Upper lobe of right lung (tissue), 1 donor: ENCODE measurements around the gene MCM5. TPM values are rescaled to one million over a fixed set of nuclear protein-coding genes. Genes with fewer than 3 reads are reported as not detected.
A peak's percentile ranks its signal among the peaks of the same experiment; 100 is the strongest.
"Not testable (repeated sequence)": the region's sequence is repeated elsewhere in the genome, so short reads cannot be mapped to it uniquely, and the experiment has no call there.

ENCODE experiments used
- ATAC-seq: fragments of 200-7000 bp; cut with Tn5 transposase; one replicate; pipeline ENCODE4 v1.9.1; 2020; ENCODE audit warnings: mild to moderate bottlenecking, moderate library complexity
- DNase-seq: peaks from one replicate; pipeline ENCODE4 v3.0.0-alpha.2; 2020
- H3K27ac ChIP-seq: fragments of 200-600 bp; one replicate; pipeline ENCODE4 v1.8.0; 2022
- H3K27me3 ChIP-seq: fragments of 200-600 bp; one replicate; pipeline ENCODE4 v1.8.0; 2022; ENCODE audit warnings: mild to moderate bottlenecking
- H3K36me3 ChIP-seq: fragments of 200-600 bp; one replicate; pipeline ENCODE4 v1.8.0; 2022
- H3K4me1 ChIP-seq: fragments of 200-600 bp; one replicate; pipeline ENCODE4 v1.8.0; 2022
- H3K4me3 ChIP-seq: fragments of 200-600 bp; one replicate; pipeline ENCODE4 v1.8.0; 2022; ENCODE audit warnings: mild to moderate bottlenecking
- H3K9me3 ChIP-seq: fragments of 200-600 bp; one replicate; pipeline ENCODE4 v1.8.0; 2022
- CTCF ChIP-seq: fragments of 200-600 bp; IDR thresholded peaks from one replicate; pipeline ENCODE4 v1.8.0; 2022; ENCODE audit warnings: antibody characterized with exemption
- intact Hi-C: fragments of 100-400 bp; cut with DNase I; formaldehyde crosslinking; loops from one replicate; pipeline ENCODE4 v1.11.0; 2022
- total RNA-seq: library from RNA; stranded (reverse); fragmentation: NEBNext Ultra II Directional; extraction: Animal tissue kit (Norgen Biotek cat#: 25700); gene quantifications from one replicate; pipeline ENCODE4 v1.2.1, GENCODE V29; 2021
- donor health status: DM: no; HTN: yes; CAD: no; lungs with severe emphysema.

MCM5 gene
- total RNA-seq, 1 donor from 2014 or later, result 22.1 TPM

GRCh38 chr22:35457729-35458546 is 58.0 kb downstream of the MCM5 start:
- no peak for TF ChIP-seq CTCF
- DNase-seq (no peak), ATAC-seq (no peak)
- Histone ChIP-seq H3K36me3 (no peaks in the 10 kb centered on the region), H3K27me3 (no peaks in the 10 kb centered on the region), H3K4me3 (no peak overlapping the region), H3K9me3 (no peaks in the 10 kb centered on the region), H3K4me1 (no peaks in the 10 kb centered on the region), H3K27ac (no peak overlapping the region)
- intact Hi-C loops, result no loop called here

GRCh38 chr22:35458547-35459422 is 58.8 kb downstream of the MCM5 start:
- ATAC-seq (peak; percentile 11), DNase-seq (no peak)
- intact Hi-C loops, result no loop called here
- no peak overlapping the region for H3K27ac ChIP-seq
- no peaks in the 10 kb centered on the region for H3K4me1 ChIP-seq
- TF ChIP-seq CTCF, result no peak
- H3K36me3 ChIP-seq, result no peaks in the 10 kb centered on the region
- no peaks in the 10 kb centered on the region for H3K27me3 ChIP-seq
- no peaks in the 10 kb centered on the region for H3K9me3 ChIP-seq
- H3K4me3 ChIP-seq, result no peak overlapping the region

- H3K9me3 ChIP-seq, result no peaks in the 10 kb centered on the region
- DNase-seq (no peak), ATAC-seq (no peak)
- H3K4me3 ChIP-seq, result no peak overlapping the region
- H3K4me1 ChIP-seq, result no peaks in the 10 kb centered on the region
- no peaks in the 10 kb centered on the region for H3K36me3 ChIP-seq
- TF ChIP-seq CTCF, result no peak
- H3K27me3 ChIP-seq, result no peaks in the 10 kb centered on the region
- H3K27ac ChIP-seq, result no peak overlapping the region
- intact Hi-C loops, result no loop called here
These were observed 59.5 kb downstream of the MCM5 start for GRCh38 chr22:35459423-35459894.

GRCh38 chr22:35459976-35460375 is 60.0 kb downstream of the MCM5 start:
- H3K27me3 ChIP-seq, H3K36me3 ChIP-seq, intact Hi-C loops, DNase-seq, H3K9me3 ChIP-seq, H3K4me3 ChIP-seq, H3K27ac ChIP-seq, H3K4me1 ChIP-seq, ATAC-seq: not testable (repeated sequence)

GRCh38 chr22:35460688-35461087 is 60.7 kb downstream of the MCM5 start:
- no peaks in the 10 kb centered on the region for H3K36me3 ChIP-seq
- TF ChIP-seq CTCF, result no peak
- no peaks in the 10 kb centered on the region for H3K9me3 ChIP-seq
- DNase-seq, result no peak
- ATAC-seq, result no peak
- H3K4me1 ChIP-seq, result no peaks in the 10 kb centered on the region
- H3K27ac ChIP-seq, result no peak overlapping the region
- H3K4me3 ChIP-seq, result no peak overlapping the region
- intact Hi-C loops, result no loop called here
- H3K27me3 ChIP-seq, result no peaks in the 10 kb centered on the region
